GM12878 (cell line): ENCODE data around the gene CENPO. TPM values are rescaled to one million over a fixed set of nuclear protein-coding genes. Genes with fewer than 3 reads are reported as not detected.

Experiments
- ATAC-seq: fragments of 200-7000 bp; cut with Tn5 transposase; 3 replicates; pipeline ENCODE4 v1.9.1; 2020; ENCODE audit warnings: mild to moderate bottlenecking, moderate library complexity
- BruUV-seq: library from RNA; stranded (reverse); fragments of 400-500 nt; replicated peaks from 2 replicates; lab custom pipeline; 2021; lab: Mats Ljungman, UMichigan
- CTCF ChIA-PET: fragments of 300-600 bp; sonication (Branson Sonifier 250); formaldehyde crosslinking; extraction: SDS; loops from one replicate; lab custom pipeline; 2021; ENCODE audit warnings: inconsistent platforms; lab: Yijun Ruan, JAX
- POLR2A ChIA-PET: fragments of 350-600 bp; formaldehyde crosslinking; extraction: SDS; loops from one replicate; lab custom pipeline; 2021; ENCODE audit warnings: inconsistent platforms; lab: Charles Lee
- RAD21 ChIA-PET: fragments of 300-600 bp; sonication (Branson Sonifier 250); formaldehyde crosslinking; loops from one replicate; lab custom pipeline; 2023; ENCODE audit warnings: antibody characterized with exemption; ENCODE audit not compliant: unreplicated experiment; lab: Charles Lee
- SMC1A ChIA-PET: fragments of 300-600 bp; sonication (Branson Sonifier 250); formaldehyde crosslinking; loops from one replicate; lab custom pipeline; 2023; ENCODE audit not compliant: unreplicated experiment, uncharacterized antibody; lab: Charles Lee
- DNase-seq: peaks from one replicate; pipeline ENCODE4 v3.0.0-alpha.2; 2011; ENCODE audit warnings: low read depth, low spot score
- FAIRE-seq: peaks from 3 replicates; lab custom pipeline; 2011; peaks lifted over from hg19 to GRCh38; lab: Jason Lieb, UNC
- H2AFZ ChIP-seq: 2 replicates; pipeline ENCODE4 v1.6.0; 2011; ENCODE audit warnings: low read depth, low read length, control low read depth; ENCODE audit not compliant: control insufficient read depth
- H3K27ac ChIP-seq: 2 replicates; pipeline ENCODE4 v1.5.1; 2011; ENCODE audit warnings: control low read depth; ENCODE audit not compliant: control insufficient read depth, insufficient read depth
- H3K27me3 ChIP-seq, 2 experiments: replicated peaks in 1 of 2; 2 replicates each; pipeline versions ENCODE4 v1.6.0 to v1.6.1; 2011; ENCODE audit warnings: low read length in 1 of 2; ENCODE audit not compliant: control insufficient read depth in 2 of 2, insufficient read depth in 2 of 2
- H3K36me3 ChIP-seq, 2 experiments: 2 replicates each; pipeline ENCODE4 v1.5.1; 2011; ENCODE audit warnings: low read length in 1 of 2; ENCODE audit not compliant: control insufficient read depth in 2 of 2, insufficient read depth in 2 of 2
- H3K4me1 ChIP-seq: 2 replicates; pipeline ENCODE4 v1.6.1; 2011; ENCODE audit warnings: mild to moderate bottlenecking, low read length, moderate library complexity, mixed read lengths; ENCODE audit not compliant: control insufficient read depth, insufficient read depth
- H3K4me2 ChIP-seq: 2 replicates; pipeline ENCODE4 v1.6.0; 2011; ENCODE audit warnings: control low read depth; ENCODE audit not compliant: control insufficient read depth, insufficient read depth
- H3K4me3 ChIP-seq: fragments of 200-600 bp; sonication (generic); 2 replicates; pipeline ENCODE4 v1.5.1; 2016
- H3K79me2 ChIP-seq: 2 replicates; pipeline ENCODE4 v1.6.0; 2011; ENCODE audit warnings: low read length; ENCODE audit not compliant: control insufficient read depth, insufficient read depth
- H3K9ac ChIP-seq: 2 replicates; pipeline ENCODE4 v1.8.0; 2011; ENCODE audit warnings: low read length, control low read depth, mixed read lengths; ENCODE audit not compliant: control insufficient read depth, insufficient read depth
- H3K9me3 ChIP-seq: replicated peaks from 3 replicates; pipeline ENCODE4 v1.5.1; 2011; ENCODE audit warnings: mild to moderate bottlenecking, low read length; ENCODE audit not compliant: control insufficient read depth, insufficient read depth
- H4K20me1 ChIP-seq: 2 replicates; pipeline ENCODE4 v1.6.0; 2011; ENCODE audit not compliant: control insufficient read depth, insufficient read depth
- ATF2 ChIP-seq: IDR thresholded peaks from 2 replicates; pipeline ENCODE4 v1.6.1; 2012; ENCODE audit warnings: low read length, inconsistent platforms
- CBX3 ChIP-seq: fragments of 200-600 bp; sonication (generic); IDR thresholded peaks from 2 replicates; pipeline ENCODE4 v1.6.1; 2016; ENCODE audit warnings: low read depth, borderline replicate concordance
- EGR1 ChIP-seq, 2 experiments: IDR thresholded peaks; 1 replicate in 1 of 2; 2 replicates in 1 of 2; pipeline ENCODE4 v1.6.1; 2011 to 2012; ENCODE audit warnings: low read depth in 2 of 2, low read length in 2 of 2, borderline replicate concordance in 1 of 2, mild to moderate bottlenecking in 1 of 2, moderate library complexity in 1 of 2
- HSF1 ChIP-seq: fragments of 150-350 bp; IDR thresholded peaks from 2 replicates; pipeline ENCODE4 v1.6.1; 2014; ENCODE audit warnings: mild to moderate bottlenecking, low read depth, low read length
- MTA2 ChIP-seq: fragments of 450-650 bp; IDR thresholded peaks from 2 replicates; pipeline ENCODE4 v1.6.1; 2016; ENCODE audit warnings: low read depth, mild to moderate bottlenecking, moderate library complexity
- NR2C2 ChIP-seq: IDR thresholded peaks from 2 replicates; pipeline ENCODE4 v1.6.1; 2011; ENCODE audit warnings: borderline replicate concordance, low read depth; ENCODE audit not compliant: control insufficient read depth, insufficient read length
- POLR2AphosphoS2 ChIP-seq: IDR thresholded peaks from 2 replicates; pipeline ENCODE4 v1.6.1; 2011; ENCODE audit warnings: low read depth, mild to moderate bottlenecking, low read length, improper control_type of control experiment, moderate library complexity
- PRDM15 ChIP-seq: fragments of 450-650 bp; formaldehyde crosslinking; IDR thresholded peaks from 2 replicates; pipeline ENCODE4 v1.4.0; 2020; ENCODE audit warnings: mild to moderate bottlenecking, moderate library complexity
- WRNIP1 ChIP-seq: IDR thresholded peaks from 2 replicates; pipeline ENCODE4 v1.6.1; 2011; ENCODE audit warnings: low read depth, low read length, improper control_type of control experiment, borderline replicate concordance
- WGBS: methylation state at CpG from one replicate; pipeline ENCODE4 v1.1.6; 2016; ENCODE audit warnings: low lambda C conversion rate; ENCODE audit not compliant: insufficient replicate concordance, insufficient coverage; ENCODE audit errors: missing lambda C conversion rate; 5-methylcytosine and 5-hydroxymethylcytosine counted together
- in situ Hi-C: fragments of 300-500 bp; cut with MboI; formaldehyde crosslinking; loops from 9 replicates; pipeline ENCODE4 v1.14.3; 2018; ENCODE audit warnings: mixed read lengths
- intact Hi-C: fragments of 100-400 bp; cut with micrococcal nuclease; formaldehyde crosslinking; loops from one replicate; pipeline ENCODE4 v1.14.2; 2022; ENCODE audit not compliant: unreplicated experiment
- polyA plus RNA-seq, 11 experiments: library from polyadenylated mRNA; depleted of rRNA in 4 of 11; unstranded in 6 of 11; stranded (reverse) in 5 of 11; fragments of >200 nt; fragmentation: Nextera tagmentation in 4 of 11; fragmentation: Illumina TruSeq in 1 of 11; extraction: Ambion mirVana in 4 of 11; extraction: Trizol in 1 of 11; gene quantifications; 1 replicate in 1 of 11; 2 replicates in 10 of 11; pipeline versions ENCODE4 v1.2.1 to v1.2.3, GENCODE V29; 2011 to 2016; ENCODE audit warnings: inconsistent platforms in 2 of 11, missing spikeins in 2 of 11, low read depth in 1 of 11
- total RNA-seq, 4 experiments: library from RNA; depleted of rRNA in 3 of 4; stranded (reverse); fragments of >200 nt in 3 of 4; fragmentation: Illumina TruSeq in 1 of 4; extraction: Trizol in 1 of 4; gene quantifications; 2 replicates each; pipeline versions ENCODE4 v1.2.1 to v1.2.3, GENCODE V29; 2013 to 2021
- TF ChIP-seq, protein P1 (sequence below): fragments of 450-650 bp; IDR thresholded peaks from 2 replicates; pipeline ENCODE4 v1.6.1; 2014; ENCODE audit warnings: mild to moderate bottlenecking

The CENPO gene
- total and polyA plus RNA-seq, 10 of the 15 experiments (the other 5 are each of a cell fraction or from before 2014, with no cell fraction given) = 18.7 to 37.0 (median 31.4) TPM

- WGBS = 97% methylated on average over 3 of the region's 3 CpGs
These were observed 60.8 kb downstream of the CENPO start for GRCh38 chr2:24853996-24854395.

More at GRCh38 chr2:24853996-24854395, 60.8 kb downstream of the CENPO start:
- Histone ChIP-seq H3K9me3 (peaks cover 9% of the 10 kb centered on the region; the same call in 2 of the 3 replicates), H3K36me3 (peaks cover 0 to 16% of the 10 kb centered on the region in 2 experiments; a peak in 3 of 4 replicates), H3K9ac (no peak overlapping the region), H3K27me3 (no peaks in the 10 kb centered on the region), H3K4me2 (no peak overlapping the region), H3K4me3 (no peak overlapping the region), H3K79me2 (no peaks in the 10 kb centered on the region)
- no peak for DNase-seq
- no TSS peak for BruUV-seq
- in situ Hi-C loops = no loop called here
- no peak for TF ChIP-seq ATF2
- TF ChIP-seq CBX3 = no peak
- no peak for TF ChIP-seq PRDM15
- TF ChIP-seq MTA2 = no peak
- TF ChIP-seq HSF1 = no peak
- TF ChIP-seq WRNIP1 = no peak
- TF ChIP-seq NR2C2 = no peak
- TF ChIP-seq, protein P1, sequence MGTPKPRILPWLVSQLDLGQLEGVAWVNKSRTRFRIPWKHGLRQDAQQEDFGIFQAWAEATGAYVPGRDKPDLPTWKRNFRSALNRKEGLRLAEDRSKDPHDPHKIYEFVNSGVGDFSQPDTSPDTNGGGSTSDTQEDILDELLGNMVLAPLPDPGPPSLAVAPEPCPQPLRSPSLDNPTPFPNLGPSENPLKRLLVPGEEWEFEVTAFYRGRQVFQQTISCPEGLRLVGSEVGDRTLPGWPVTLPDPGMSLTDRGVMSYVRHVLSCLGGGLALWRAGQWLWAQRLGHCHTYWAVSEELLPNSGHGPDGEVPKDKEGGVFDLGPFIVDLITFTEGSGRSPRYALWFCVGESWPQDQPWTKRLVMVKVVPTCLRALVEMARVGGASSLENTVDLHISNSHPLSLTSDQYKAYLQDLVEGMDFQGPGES = no peak
- no peak for TF ChIP-seq POLR2AphosphoS2
- TF ChIP-seq EGR1 (IDR thresholded peaks at IDR 0.05; ENCODE audit: borderline replicate concordance in 1 of 2, low read depth in 2 of 2, low read length in 2 of 2) = no peak
- TF ChIP-seq, all 136 proteins: peak for 0
- ATAC-seq (no peak), FAIRE-seq (no peak)
- no peak overlapping the region for H3K27ac ChIP-seq
- no peaks in the 10 kb centered on the region for H4K20me1 ChIP-seq
- CTCF ChIA-PET = no interaction called here
- SMC1A ChIA-PET = no interaction called here
- POLR2A ChIA-PET = no interaction called here
- intact Hi-C loops = no loop called here
- RAD21 ChIA-PET = no interaction called here
- H2AFZ ChIP-seq = no peak overlapping the region
- no peaks in the 10 kb centered on the region for H3K4me1 ChIP-seq
